Neural cell (in vitro differentiated cells): ENCODE data around the gene RAD54L2.

Experiments
- EP300 ChIP-seq: fragments of 450-650 bp; conservative IDR thresholded peaks from 2 replicates; pipeline ENCODE4 v1.6.1; 2014; ENCODE audit warnings: antibody characterized with exemption, mild to moderate bottlenecking, moderate library complexity; ENCODE audit not compliant: poor library complexity, severe bottlenecking
- TAF1 ChIP-seq: IDR thresholded peaks from 2 replicates; pipeline ENCODE4 v1.6.1; 2012; ENCODE audit warnings: low read depth
- TF ChIP-seq, protein P1 (sequence below): fragments of 450-650 bp; IDR thresholded peaks from 2 replicates; pipeline ENCODE4 v1.5.1; 2014; ENCODE audit warnings: antibody characterized with exemption, mild to moderate bottlenecking, moderate library complexity; ENCODE audit not compliant: poor library complexity, severe bottlenecking

DNA sequence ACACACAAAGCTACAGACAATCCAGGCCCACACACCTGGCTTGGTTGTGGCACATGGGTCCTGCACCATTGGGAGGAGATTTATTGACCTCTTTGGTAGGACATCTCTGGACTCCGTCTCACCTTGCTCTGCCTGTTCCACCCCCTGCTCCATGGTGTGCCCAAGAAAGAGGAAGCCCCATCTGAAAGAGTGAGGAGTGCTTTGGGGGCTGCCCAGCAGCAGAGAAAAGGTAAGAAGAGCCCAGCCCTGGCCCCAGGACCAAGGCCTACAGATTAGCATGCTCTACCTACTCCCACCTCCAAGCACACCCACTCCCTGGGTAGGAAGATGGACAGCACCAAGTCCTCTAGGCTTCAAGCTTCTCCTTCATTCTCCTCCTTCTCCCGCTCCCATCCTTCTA, 35.5 kb upstream of the RAD54L2 start:
- TF ChIP-seq, protein P1, sequence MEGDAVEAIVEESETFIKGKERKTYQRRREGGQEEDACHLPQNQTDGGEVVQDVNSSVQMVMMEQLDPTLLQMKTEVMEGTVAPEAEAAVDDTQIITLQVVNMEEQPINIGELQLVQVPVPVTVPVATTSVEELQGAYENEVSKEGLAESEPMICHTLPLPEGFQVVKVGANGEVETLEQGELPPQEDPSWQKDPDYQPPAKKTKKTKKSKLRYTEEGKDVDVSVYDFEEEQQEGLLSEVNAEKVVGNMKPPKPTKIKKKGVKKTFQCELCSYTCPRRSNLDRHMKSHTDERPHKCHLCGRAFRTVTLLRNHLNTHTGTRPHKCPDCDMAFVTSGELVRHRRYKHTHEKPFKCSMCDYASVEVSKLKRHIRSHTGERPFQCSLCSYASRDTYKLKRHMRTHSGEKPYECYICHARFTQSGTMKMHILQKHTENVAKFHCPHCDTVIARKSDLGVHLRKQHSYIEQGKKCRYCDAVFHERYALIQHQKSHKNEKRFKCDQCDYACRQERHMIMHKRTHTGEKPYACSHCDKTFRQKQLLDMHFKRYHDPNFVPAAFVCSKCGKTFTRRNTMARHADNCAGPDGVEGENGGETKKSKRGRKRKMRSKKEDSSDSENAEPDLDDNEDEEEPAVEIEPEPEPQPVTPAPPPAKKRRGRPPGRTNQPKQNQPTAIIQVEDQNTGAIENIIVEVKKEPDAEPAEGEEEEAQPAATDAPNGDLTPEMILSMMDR, result no peak
- TF ChIP-seq EP300 (no peak), TAF1 (no peak)
